Neural cell (in vitro differentiated cells): ENCODE data around the gene ZNF714. TPM values are rescaled to one million over a fixed set of nuclear protein-coding genes. Genes with fewer than 3 reads are reported as not detected.

Source experiments
- H2AFZ ChIP-seq: fragments of 200-600, 300-800 bp; sonication (generic), shearing (Covaris generic); 2 replicates; pipeline ENCODE4 v1.6.0; 2014; ENCODE audit warnings: low read depth, mild to moderate bottlenecking, antibody characterized with exemption, low read length, moderate library complexity
- H3F3A ChIP-seq: fragments of 200-600 bp; shearing (Covaris generic); 2 replicates; pipeline ENCODE4 v1.6.1; 2016; ENCODE audit warnings: mild to moderate bottlenecking, moderate library complexity, mixed read lengths, antibody characterized with exemption, low read length; ENCODE audit not compliant: insufficient read depth, poor library complexity, severe bottlenecking
- H3K27ac ChIP-seq: fragments of 200-600, 300-800 bp; sonication (generic), shearing (Covaris generic); 2 replicates; pipeline ENCODE4 v1.5.1; 2014; ENCODE audit warnings: mild to moderate bottlenecking, low read length, moderate library complexity
- H3K27me3 ChIP-seq: fragments of 300-800, 200-600 bp; sonication (generic), shearing (Covaris generic); 2 replicates; pipeline ENCODE4 v1.6.0; 2014; ENCODE audit warnings: mild to moderate bottlenecking, low read depth, low read length, moderate library complexity; ENCODE audit not compliant: insufficient read depth
- H3K36me3 ChIP-seq: fragments of 300-800, 200-600 bp; sonication (generic), shearing (Covaris generic); 2 replicates; pipeline ENCODE4 v1.5.1; 2014; ENCODE audit warnings: mild to moderate bottlenecking, antibody characterized with exemption, low read length, moderate library complexity; ENCODE audit not compliant: insufficient read depth
- H3K4me2 ChIP-seq: fragments of 300-800, 200-600 bp; sonication (generic), shearing (Covaris generic); 2 replicates; pipeline ENCODE4 v1.6.0; 2014; ENCODE audit warnings: mild to moderate bottlenecking, low read length
- H3K4me3 ChIP-seq: fragments of 300-800, 200-600 bp; sonication (generic), shearing (Covaris generic); 2 replicates; pipeline ENCODE4 v1.5.1; 2014; ENCODE audit warnings: mild to moderate bottlenecking, low read length, moderate library complexity
- H3K79me2 ChIP-seq: fragments of 200-600 bp; shearing (Covaris generic); replicated peaks from 2 replicates; pipeline ENCODE4 v1.6.0; 2014; ENCODE audit warnings: mild to moderate bottlenecking, low read length, moderate library complexity; ENCODE audit not compliant: insufficient read depth
- H3K9ac ChIP-seq: fragments of 300-800, 200-600 bp; sonication (generic), shearing (Covaris generic); 2 replicates; pipeline ENCODE4 v1.6.1; 2016; ENCODE audit warnings: mild to moderate bottlenecking, low read length, mixed read lengths
- H3K9me2 ChIP-seq: fragments of 200-600 bp; shearing (Covaris generic); 2 replicates; pipeline ENCODE4 v1.6.1; 2016; ENCODE audit warnings: mild to moderate bottlenecking, low read length, mixed read lengths; ENCODE audit not compliant: insufficient read depth
- H3K9me3 ChIP-seq: fragments of 200-600, 300-800 bp; sonication (generic), shearing (Covaris generic); 2 replicates; pipeline ENCODE4 v1.6.1; 2016; ENCODE audit warnings: mild to moderate bottlenecking, mixed run types, low read length, moderate library complexity, mixed read lengths
- H4K20me1 ChIP-seq: fragments of 200-600 bp; shearing (Covaris generic); 2 replicates; pipeline ENCODE4 v1.6.1; 2016; ENCODE audit warnings: mild to moderate bottlenecking, mixed run types; ENCODE audit not compliant: insufficient read depth
- CTCF ChIP-seq: fragments of 450-650 bp; IDR thresholded peaks from 2 replicates; pipeline ENCODE4 v1.5.1; 2014; ENCODE audit warnings: antibody characterized with exemption, mild to moderate bottlenecking, moderate library complexity; ENCODE audit not compliant: poor library complexity, severe bottlenecking
- EP300 ChIP-seq: fragments of 450-650 bp; conservative IDR thresholded peaks from 2 replicates; pipeline ENCODE4 v1.6.1; 2014; ENCODE audit warnings: antibody characterized with exemption, mild to moderate bottlenecking, moderate library complexity; ENCODE audit not compliant: poor library complexity, severe bottlenecking
- EZH2 ChIP-seq: fragments of 200-600, 300-800 bp; shearing (Covaris generic), sonication (generic); IDR thresholded peaks from 2 replicates; pipeline ENCODE4 v1.6.1; 2014; ENCODE audit warnings: antibody characterized with exemption, low read length, borderline replicate concordance, mild to moderate bottlenecking; ENCODE audit not compliant: insufficient read depth, poor library complexity, severe bottlenecking
- MXI1 ChIP-seq: fragments of 450-650 bp; conservative IDR thresholded peaks from 2 replicates; pipeline ENCODE4 v1.6.1; 2014; ENCODE audit warnings: antibody characterized with exemption, mild to moderate bottlenecking; ENCODE audit not compliant: poor library complexity, severe bottlenecking
- POLR2AphosphoS5 ChIP-seq: IDR thresholded peaks from 2 replicates; pipeline ENCODE4 v1.6.1; 2012
- RAD21 ChIP-seq: fragments of 450-650 bp; conservative IDR thresholded peaks from 2 replicates; pipeline ENCODE4 v1.6.1; 2014; ENCODE audit warnings: antibody characterized with exemption, mild to moderate bottlenecking, moderate library complexity
- SMC3 ChIP-seq: fragments of 450-650 bp; conservative IDR thresholded peaks from 2 replicates; pipeline ENCODE4 v1.6.1; 2014; ENCODE audit warnings: antibody characterized with exemption, mild to moderate bottlenecking, moderate library complexity; ENCODE audit not compliant: poor library complexity
- TAF1 ChIP-seq: IDR thresholded peaks from 2 replicates; pipeline ENCODE4 v1.6.1; 2012; ENCODE audit warnings: low read depth
- polyA plus RNA-seq: library from polyadenylated mRNA; depleted of rRNA; stranded (reverse); fragments of >200 nt; gene quantifications from 2 replicates; pipeline ENCODE4 v1.2.3, GENCODE V29; 2014
- TF ChIP-seq, protein P1 (sequence below): IDR thresholded peaks from 2 replicates; pipeline ENCODE4 v1.6.1; 2012; ENCODE audit warnings: borderline replicate concordance

Gene ZNF714
- polyA plus RNA-seq, 1 donor from 2014 or later, result 68.8 TPM

DNA sequence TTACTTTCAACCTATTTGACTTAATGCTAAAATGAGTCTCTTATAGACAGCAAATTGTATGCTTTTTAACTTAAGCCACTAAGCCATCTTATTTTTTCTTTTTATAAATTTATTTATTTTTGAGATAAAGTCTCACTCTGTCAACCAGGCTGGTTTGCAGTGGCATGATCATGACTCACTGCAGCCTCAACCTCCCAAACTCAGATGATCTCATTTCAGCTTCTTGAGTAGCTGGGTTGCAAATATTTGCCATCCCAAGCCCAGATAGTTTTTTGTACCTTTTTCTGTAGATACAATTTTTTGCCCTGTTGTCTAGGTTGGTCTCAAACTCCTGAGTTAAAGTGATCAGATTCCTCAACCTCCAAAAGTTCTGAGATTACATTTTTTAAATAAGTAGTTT lies 27.1 kb downstream of the ZNF714 start:
- TF ChIP-seq CTCF, result no peak
- TF ChIP-seq MXI1, result no peak
- no peak for TF ChIP-seq EZH2
- TF ChIP-seq TAF1, result no peak
- no peak for TF ChIP-seq SMC3
- TF ChIP-seq, protein P1, sequence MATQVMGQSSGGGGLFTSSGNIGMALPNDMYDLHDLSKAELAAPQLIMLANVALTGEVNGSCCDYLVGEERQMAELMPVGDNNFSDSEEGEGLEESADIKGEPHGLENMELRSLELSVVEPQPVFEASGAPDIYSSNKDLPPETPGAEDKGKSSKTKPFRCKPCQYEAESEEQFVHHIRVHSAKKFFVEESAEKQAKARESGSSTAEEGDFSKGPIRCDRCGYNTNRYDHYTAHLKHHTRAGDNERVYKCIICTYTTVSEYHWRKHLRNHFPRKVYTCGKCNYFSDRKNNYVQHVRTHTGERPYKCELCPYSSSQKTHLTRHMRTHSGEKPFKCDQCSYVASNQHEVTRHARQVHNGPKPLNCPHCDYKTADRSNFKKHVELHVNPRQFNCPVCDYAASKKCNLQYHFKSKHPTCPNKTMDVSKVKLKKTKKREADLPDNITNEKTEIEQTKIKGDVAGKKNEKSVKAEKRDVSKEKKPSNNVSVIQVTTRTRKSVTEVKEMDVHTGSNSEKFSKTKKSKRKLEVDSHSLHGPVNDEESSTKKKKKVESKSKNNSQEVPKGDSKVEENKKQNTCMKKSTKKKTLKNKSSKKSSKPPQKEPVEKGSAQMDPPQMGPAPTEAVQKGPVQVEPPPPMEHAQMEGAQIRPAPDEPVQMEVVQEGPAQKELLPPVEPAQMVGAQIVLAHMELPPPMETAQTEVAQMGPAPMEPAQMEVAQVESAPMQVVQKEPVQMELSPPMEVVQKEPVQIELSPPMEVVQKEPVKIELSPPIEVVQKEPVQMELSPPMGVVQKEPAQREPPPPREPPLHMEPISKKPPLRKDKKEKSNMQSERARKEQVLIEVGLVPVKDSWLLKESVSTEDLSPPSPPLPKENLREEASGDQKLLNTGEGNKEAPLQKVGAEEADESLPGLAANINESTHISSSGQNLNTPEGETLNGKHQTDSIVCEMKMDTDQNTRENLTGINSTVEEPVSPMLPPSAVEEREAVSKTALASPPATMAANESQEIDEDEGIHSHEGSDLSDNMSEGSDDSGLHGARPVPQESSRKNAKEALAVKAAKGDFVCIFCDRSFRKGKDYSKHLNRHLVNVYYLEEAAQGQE, result no peak
- TF ChIP-seq RAD21, result no peak
- TF ChIP-seq POLR2AphosphoS5, result no peak
- TF ChIP-seq EP300, result no peak
- Histone ChIP-seq H3K27ac (no peak overlapping the region), H3K4me2 (no peak overlapping the region)

DNA sequence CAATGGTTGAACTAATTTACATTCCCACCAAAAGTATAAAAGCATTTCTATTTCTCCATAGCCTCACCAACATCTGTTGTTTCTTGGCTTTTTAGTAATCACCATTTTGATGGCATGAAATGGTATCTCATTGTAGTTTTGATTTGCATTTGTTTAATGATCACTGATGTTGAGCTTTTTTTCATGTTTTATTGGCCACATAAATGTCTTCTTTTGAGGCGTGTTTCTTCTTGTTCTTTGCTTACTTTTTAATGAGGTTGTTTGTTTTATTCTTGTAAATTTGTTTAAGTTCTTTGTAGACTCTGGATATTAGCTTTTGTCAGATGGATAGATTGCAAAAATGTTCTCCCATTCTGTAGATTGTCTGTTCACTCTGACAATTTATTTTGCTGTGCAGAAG lies 28.2 kb downstream of the ZNF714 start:
- no peak overlapping the region for H3K4me3 ChIP-seq
- peaks cover 11% of the 10 kb centered on the region for H3K36me3 ChIP-seq

More for the DNA sequence above, 27.1 kb downstream of the ZNF714 start:
- H3F3A ChIP-seq, result no peaks in the 10 kb centered on the region
- H4K20me1 ChIP-seq, result no peaks in the 10 kb centered on the region
- no peaks in the 10 kb centered on the region for H3K9me3 ChIP-seq
- H3K27me3 ChIP-seq, result no peaks in the 10 kb centered on the region
- no peaks in the 10 kb centered on the region for H3K79me2 ChIP-seq
- H3K9ac ChIP-seq, result no peak overlapping the region
- no peak overlapping the region for H3K4me3 ChIP-seq
- no peak overlapping the region for H2AFZ ChIP-seq
- no peaks in the 10 kb centered on the region for H3K9me2 ChIP-seq
- H3K36me3 ChIP-seq, result peaks cover 4% of the 10 kb centered on the region

More for the DNA sequence above, 28.2 kb downstream of the ZNF714 start:
- no peaks in the 10 kb centered on the region for H3F3A ChIP-seq
- no peaks in the 10 kb centered on the region for H3K27me3 ChIP-seq
- H3K79me2 ChIP-seq, result no peaks in the 10 kb centered on the region
- H3K9me2 ChIP-seq, result no peaks in the 10 kb centered on the region
- H2AFZ ChIP-seq, result no peak overlapping the region
- H3K27ac ChIP-seq, result no peak overlapping the region
- H3K9me3 ChIP-seq, result no peaks in the 10 kb centered on the region
- no peak for TF ChIP-seq TAF1
- TF ChIP-seq POLR2AphosphoS5, result no peak
- TF ChIP-seq, protein P1, result no peak
- H3K9ac ChIP-seq, result no peak overlapping the region
- no peaks in the 10 kb centered on the region for H4K20me1 ChIP-seq
- no peak overlapping the region for H3K4me2 ChIP-seq
